Measurements from ENCODE around the gene SLC7A5. TPM values are rescaled to one million over a fixed set of nuclear protein-coding genes. Genes with fewer than 3 reads are reported as not detected.

The SLC7A5 gene
- total and polyA plus RNA-seq, 2 of the 13 experiments (the other 11 are each of a cell fraction or from before 2014, with no cell fraction given) = 79.6 to 155 TPM

GRCh38 chr16:87789437-87790291 lies 79.6 kb downstream of the SLC7A5 start (continued):
- TF ChIP-seq THAP9 (CRISPR knock-in tag; IDR thresholded peaks at IDR 0.05; ENCODE audit: borderline replicate concordance) = peak; percentile 53; the same call in 1 of the 2 replicates
- no peak for TF ChIP-seq U2AF2 (IDR thresholded peaks at IDR 0.05; ENCODE audit: low read depth, low read length)
- TF ChIP-seq ZNF180 (CRISPR knock-in tag; IDR thresholded peaks at IDR 0.05; ENCODE audit: borderline replicate concordance, low read depth) = no peak
- peak; percentile 74 for TF ChIP-seq ARID3A (IDR thresholded peaks at IDR 0.05; ENCODE audit: low read depth, low read length)
- no peak; the same call in 1 of the 2 replicates for TF ChIP-seq ONECUT2 (CRISPR knock-in tag; IDR thresholded peaks at IDR 0.05)
- peak; percentile 52; the same call in 1 of the 2 replicates for TF ChIP-seq NFYC (CRISPR knock-in tag; IDR thresholded peaks at IDR 0.05)
- TF ChIP-seq ARNT (IDR thresholded peaks at IDR 0.05) = no peak
- TF ChIP-seq ZNF431 (CRISPR knock-in tag; IDR thresholded peaks at IDR 0.05; ENCODE audit: borderline replicate concordance, low read depth) = peak; percentile 100
- TF ChIP-seq, protein P1, sequence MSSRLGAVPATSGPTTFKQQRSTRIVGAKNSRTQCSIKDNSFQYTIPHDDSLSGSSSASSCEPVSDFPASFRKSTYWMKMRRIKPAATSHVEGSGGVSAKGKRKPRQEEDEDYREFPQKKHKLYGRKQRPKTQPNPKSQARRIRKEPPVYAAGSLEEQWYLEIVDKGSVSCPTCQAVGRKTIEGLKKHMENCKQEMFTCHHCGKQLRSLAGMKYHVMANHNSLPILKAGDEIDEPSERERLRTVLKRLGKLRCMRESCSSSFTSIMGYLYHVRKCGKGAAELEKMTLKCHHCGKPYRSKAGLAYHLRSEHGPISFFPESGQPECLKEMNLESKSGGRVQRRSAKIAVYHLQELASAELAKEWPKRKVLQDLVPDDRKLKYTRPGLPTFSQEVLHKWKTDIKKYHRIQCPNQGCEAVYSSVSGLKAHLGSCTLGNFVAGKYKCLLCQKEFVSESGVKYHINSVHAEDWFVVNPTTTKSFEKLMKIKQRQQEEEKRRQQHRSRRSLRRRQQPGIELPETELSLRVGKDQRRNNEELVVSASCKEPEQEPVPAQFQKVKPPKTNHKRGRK (CRISPR knock-in tag; IDR thresholded peaks at IDR 0.05) = peak; percentile 80; the same call in 1 of the 2 replicates
- TF ChIP-seq PHF8 (CRISPR knock-in tag; IDR thresholded peaks at IDR 0.05) = peak; percentile 23; the same call in 1 of the 2 replicates
- TF ChIP-seq CENPT (CRISPR knock-in tag; IDR thresholded peaks at IDR 0.05; ENCODE audit: low read depth) = no peak
- no peak for TF ChIP-seq ZNF543 (CRISPR knock-in tag; IDR thresholded peaks at IDR 0.05)
- TF ChIP-seq PRDM15 (CRISPR knock-in tag; IDR thresholded peaks at IDR 0.05) = peak; percentile 89
- TF ChIP-seq ZNF496 (CRISPR knock-in tag; IDR thresholded peaks at IDR 0.05; ENCODE audit: insufficient replicate concordance) = no peak
- peak; percentile 89 for TF ChIP-seq ZNF124 (CRISPR knock-in tag; IDR thresholded peaks at IDR 0.05)
- TF ChIP-seq KMT2B (CRISPR knock-in tag; IDR thresholded peaks at IDR 0.05) = peak; percentile 75; the same call in 1 of the 2 replicates
- TF ChIP-seq CSRNP2 (CRISPR knock-in tag; conservative IDR thresholded peaks at IDR 0.05; ENCODE audit: low read depth) = no peak
